Common myeloid progenitor, CD34-positive (primary cell): ENCODE measurements around the gene ST3GAL5.
"Not testable (repeated sequence)": the region's sequence is repeated elsewhere in the genome, so short reads cannot be mapped to it uniquely, and the experiment has no call there.

ENCODE experiments used
- CTCF ChIA-PET: fragments of 350-600 bp; sonication (Branson Sonifier 250); formaldehyde crosslinking; loops from one replicate; lab custom pipeline; 2021; ENCODE audit warnings: antibody characterized with exemption; lab: Charles Lee
- POLR2A ChIA-PET: fragments of 350-600 bp; sonication (Branson Sonifier 250); formaldehyde crosslinking; loops from one replicate; lab custom pipeline; 2021; ENCODE audit warnings: antibody characterized with exemption; lab: Charles Lee
- DNase-seq, 3 donors: peaks; one replicate each; pipeline versions ENCODE4 v3.0.0 to v3.0.0-alpha.2; 2013
- H3K27ac ChIP-seq, 2 experiments: 1 replicate in 1 of 2; 2 replicates in 1 of 2; pipeline ENCODE4 v1.7.0; 2013; ENCODE audit warnings: inconsistent platforms in 2 of 2, low read length in 2 of 2, mild to moderate bottlenecking in 2 of 2, low read depth in 1 of 2, moderate library complexity in 1 of 2; ENCODE audit not compliant: severe bottlenecking in 2 of 2, insufficient read depth in 1 of 2, poor library complexity in 1 of 2
- H3K27me3 ChIP-seq, 5 experiments: replicated peaks in 2 of 5; 1 replicate in 3 of 5; 2 replicates in 2 of 5; pipeline versions ENCODE4 v1.6.1 to v1.7.0; 2013; ENCODE audit warnings: low read length in 4 of 5, mild to moderate bottlenecking in 2 of 5, moderate library complexity in 2 of 5, inconsistent platforms in 1 of 5; ENCODE audit not compliant: insufficient read depth in 5 of 5, control insufficient read depth in 4 of 5
- H3K36me3 ChIP-seq, 4 experiments: 1 replicate in 2 of 4; 2 replicates in 2 of 4; pipeline versions ENCODE4 v1.6.1 to v1.7.0; 2013; ENCODE audit warnings: low read length in 3 of 4, control low read depth in 1 of 4, mild to moderate bottlenecking in 1 of 4; ENCODE audit not compliant: control insufficient read depth in 4 of 4, insufficient read depth in 4 of 4
- H3K4me1 ChIP-seq, 4 experiments: 1 replicate in 3 of 4; 2 replicates in 1 of 4; pipeline versions ENCODE4 v1.6.1 to v1.7.1; 2013; ENCODE audit warnings: low read length in 3 of 4, mild to moderate bottlenecking in 3 of 4, control low read depth in 1 of 4, inconsistent platforms in 1 of 4, moderate library complexity in 1 of 4; ENCODE audit not compliant: control insufficient read depth in 4 of 4, insufficient read depth in 4 of 4; ENCODE audit errors: control extremely low read depth in 1 of 4
- H3K4me3 ChIP-seq, 7 experiments: 1 replicate in 4 of 7; 2 replicates in 3 of 7; pipeline versions ENCODE4 v1.5.1 to v1.7.0; 2013; ENCODE audit warnings: mild to moderate bottlenecking in 7 of 7, low read length in 6 of 7, moderate library complexity in 6 of 7, inconsistent platforms in 2 of 7, low read depth in 2 of 7, control low read depth in 1 of 7; ENCODE audit not compliant: insufficient read depth in 4 of 7, control insufficient read depth in 1 of 7; ENCODE audit errors: extremely low read depth in 1 of 7
- H3K9me3 ChIP-seq, 5 experiments: 1 replicate in 4 of 5; 2 replicates in 1 of 5; pipeline versions ENCODE4 v1.6.1 to v1.7.1; 2013; ENCODE audit warnings: low read length in 4 of 5, mild to moderate bottlenecking in 2 of 5, inconsistent platforms in 1 of 5, low read depth in 1 of 5, moderate library complexity in 1 of 5; ENCODE audit not compliant: control insufficient read depth in 4 of 5, insufficient read depth in 2 of 5; ENCODE audit errors: control extremely low read depth in 1 of 5
- WGBS: methylation state at CpG from one replicate; pipeline ENCODE4 v1.1.5; 2013; ENCODE audit not compliant: insufficient coverage; 5-methylcytosine and 5-hydroxymethylcytosine counted together

The ST3GAL5 gene

GRCh38 chr2:85887566-85888019 lies 1.2 kb downstream of the ST3GAL5 start:
- WGBS = 8% methylated on average over 10 of the region's 10 CpGs
- peaks cover 0 to 4% (median 0%) of the 10 kb centered on the region in 5 experiments for H3K9me3 ChIP-seq
- H3K4me1 ChIP-seq = peaks cover 23 to 70% (median 58%) of the 10 kb centered on the region in 4 experiments
- no peaks in the 10 kb centered on the region for H3K27me3 ChIP-seq
- H3K36me3 ChIP-seq = peaks cover 0 to 2% (median 0%) of the 10 kb centered on the region in 4 experiments
- H3K4me3 ChIP-seq = peak overlapping the region in 6 of 7 experiments; percentile 44 to 88 (median 83)
- CTCF ChIA-PET = interaction anchor here (0.9 to 7.2 kb wide), 22 partner anchors 9 to 218 kb away, joined by 3 to 87 read pairs (median 4); partner anchors contain the start of genes POLR1A and PTCD3
- peak; percentile 42 to 71 (median 56) for DNase-seq
- POLR2A ChIA-PET = interaction anchor here (0.6 to 1.2 kb wide), 3 partner anchors 9 to 172 kb away, joined by 3 to 5 read pairs (median 3); no protein-coding TSS in a partner anchor
- H3K27ac ChIP-seq = no peak overlapping the region

- 20% methylated on average over 11 of the region's 11 CpGs for WGBS
- DNase-seq = peak; percentile 82 to 92 (median 89)
- Histone ChIP-seq H3K27ac (no peak overlapping the region), H3K27me3 (no peaks in the 10 kb centered on the region), H3K4me3 (peak overlapping the region in 2 of 7 experiments; percentile 33 to 84), H3K9me3 (peaks cover 0 to 11% (median 1%) of the 10 kb centered on the region in 5 experiments), H3K4me1 (peaks cover 23 to 64% (median 55%) of the 10 kb centered on the region in 4 experiments), H3K36me3 (peaks cover 0 to 2% (median 0%) of the 10 kb centered on the region in 4 experiments)
- POLR2A ChIA-PET = interaction anchor here (0.7 kb wide), 1 partner anchor 59 kb away, joined by 3 read pairs; no protein-coding TSS in a partner anchor
- CTCF ChIA-PET = interaction anchor here (0.5 to 7.2 kb wide), 14 partner anchors 8 to 192 kb away, joined by 3 to 87 read pairs (median 4); no protein-coding TSS in a partner anchor
Observed at GRCh38 chr2:85886590-85886989, 2.2 kb downstream of the ST3GAL5 start.

GRCh38 chr2:85886141-85886540 lies 2.6 kb downstream of the ST3GAL5 start:
- Histone ChIP-seq H3K9me3 (peaks cover 0 to 15% (median 2%) of the 10 kb centered on the region in 5 experiments), H3K4me1 (peaks cover 23 to 62% (median 54%) of the 10 kb centered on the region in 4 experiments), H3K27ac (no peak overlapping the region), H3K27me3 (no peaks in the 10 kb centered on the region), H3K36me3 (peaks cover 0 to 2% (median 0%) of the 10 kb centered on the region in 4 experiments), H3K4me3 (no peak overlapping the region)
- 83% methylated on average over 5 of the region's 8 CpGs for WGBS
- DNase-seq = no peak
- ChIA-PET POLR2A (no interaction called here), CTCF (interaction anchor here (0.9 to 7.2 kb wide), 7 partner anchors 10 to 192 kb away, joined by 3 to 87 read pairs (median 4); no protein-coding TSS in a partner anchor)

GRCh38 chr2:85881781-85882180 lies 7.0 kb downstream of the ST3GAL5 start:
- Histone ChIP-seq H3K9me3 (peaks cover 0 to 17% (median 2%) of the 10 kb centered on the region in 5 experiments), H3K4me1 (peaks cover 13 to 45% (median 38%) of the 10 kb centered on the region in 4 experiments)
- H3K27me3 ChIP-seq, H3K4me3 ChIP-seq, POLR2A ChIA-PET, H3K27ac ChIP-seq, DNase-seq, H3K36me3 ChIP-seq: not testable (repeated sequence)
- CTCF ChIA-PET = interaction anchor here (0.9 kb wide), 1 partner anchor 199 kb away, joined by 3 read pairs; no protein-coding TSS in a partner anchor
- 100% methylated on average over 1 of the region's 1 CpG for WGBS

GRCh38 chr2:85880716-85881328 lies 8.0 kb downstream of the ST3GAL5 start:
- H3K36me3 ChIP-seq, H3K27me3 ChIP-seq, H3K4me3 ChIP-seq, POLR2A ChIA-PET, H3K27ac ChIP-seq: not testable (repeated sequence)
- 52% methylated on average over 3 of the region's 4 CpGs for WGBS
- DNase-seq = peak in 2 of 3 donors; percentile 30 to 51
- peaks cover 8 to 45% (median 31%) of the 10 kb centered on the region in 4 experiments for H3K4me1 ChIP-seq
- CTCF ChIA-PET = interaction anchor here (1.3 kb wide), 1 partner anchor 16 kb away, joined by 3 read pairs; no protein-coding TSS in a partner anchor
- H3K9me3 ChIP-seq = peaks cover 0 to 17% (median 2%) of the 10 kb centered on the region in 5 experiments

- WGBS = 79% methylated on average over 7 of the region's 9 CpGs
- Histone ChIP-seq H3K27ac (no peak overlapping the region), H3K9me3 (peaks cover 0 to 17% (median 2%) of the 10 kb centered on the region in 5 experiments), H3K36me3 (peaks cover 0 to 2% (median 0%) of the 10 kb centered on the region in 4 experiments), H3K4me1 (peaks cover 5 to 36% (median 27%) of the 10 kb centered on the region in 4 experiments), H3K27me3 (no peaks in the 10 kb centered on the region), H3K4me3 (peak overlapping the region in 1 of 7 experiments; percentile 7)
- CTCF ChIA-PET = interaction anchor here (1.3 to 3.1 kb wide), 2 partner anchors 9 to 52 kb away, joined by 4 to 20 read pairs; partner anchors contain the start of gene ST3GAL5
- peak in 2 of 3 donors; percentile 51 to 58 for DNase-seq
- POLR2A ChIA-PET = interaction anchor here (1.2 kb wide), 1 partner anchor 9 kb away, joined by 5 read pairs; no protein-coding TSS in a partner anchor
Observed at GRCh38 chr2:85878719-85879370, 9.9 kb downstream of the ST3GAL5 start.
